Gastrocnemius medialis (tissue), 4 donors: ENCODE results near the gene GPR183. TPM values are rescaled to one million over a fixed set of nuclear protein-coding genes. Genes with fewer than 3 reads are reported as not detected.

Source experiments
- ATAC-seq, 2 donors: fragments of 150-250 bp; one replicate each; pipeline ENCODE4 v1.9.1; 2016
- DNase-seq, 2 donors: peaks; one replicate each; pipeline ENCODE4 v3.0.0-alpha.2; 2019
- H3K27ac ChIP-seq, 4 donors: fragments of 200-600 bp; sonication (generic); 1 replicate in 1 of 4; 2 replicates in 3 of 4; pipeline ENCODE4 v1.5.1; 2016 to 2018; ENCODE audit warnings: mild to moderate bottlenecking in 2 of 4, moderate library complexity in 1 of 4
- H3K27me3 ChIP-seq, 3 donors: fragments of 200-600 bp; sonication (generic) in 2 of 3; 1 replicate in 1 of 3; 2 replicates in 2 of 3; pipeline versions ENCODE4 v1.5.1 to v1.6.0; 2016 to 2019; ENCODE audit warnings: mild to moderate bottlenecking in 1 of 3, moderate library complexity in 1 of 3
- H3K36me3 ChIP-seq, 2 donors: fragments of 200-600 bp; sonication (generic) in 1 of 2; one replicate each; pipeline ENCODE4 v1.5.1; 2017 to 2018
- H3K4me1 ChIP-seq, 2 donors: fragments of 200-600 bp; sonication (generic) in 1 of 2; one replicate each; pipeline ENCODE4 v1.5.1; 2016 to 2017; ENCODE audit warnings: mild to moderate bottlenecking in 2 of 2
- H3K4me3 ChIP-seq, 4 donors: fragments of 200-600 bp; sonication (generic) in 3 of 4; 1 replicate in 1 of 4; 2 replicates in 3 of 4; pipeline ENCODE4 v1.5.1; 2016 to 2019; ENCODE audit warnings: mild to moderate bottlenecking in 2 of 4
- H3K9me3 ChIP-seq, 3 donors: fragments of 200-600 bp; sonication (generic) in 2 of 3; 1 replicate in 1 of 3; 2 replicates in 2 of 3; pipeline ENCODE4 v1.5.1; 2016 to 2019
- CTCF ChIP-seq, 5 experiments: fragments of 450-650 bp in 3 of 5; fragments of 200-600 bp in 2 of 5; sonication (generic) in 2 of 5; IDR thresholded peaks in 4 of 5; conservative IDR thresholded peaks in 1 of 5; 1 replicate in 4 of 5; 2 replicates in 1 of 5; pipeline ENCODE4 v1.5.1; 2016 to 2019; ENCODE audit warnings: antibody characterized with exemption in 5 of 5, mild to moderate bottlenecking in 3 of 5, moderate library complexity in 3 of 5
- POLR2A ChIP-seq, 2 donors: fragments of 450-650 bp; IDR thresholded peaks; one replicate each; pipeline ENCODE4 v1.6.1; 2017; ENCODE audit warnings: antibody characterized with exemption in 2 of 2, mild to moderate bottlenecking in 2 of 2, moderate library complexity in 2 of 2
- in situ Hi-C, 4 donors: fragments of 200-750 bp; cut with MboI; loops; one replicate each; pipeline versions ENCODE4 v1.15.0 to v1.8.0; 2017; ENCODE audit warnings: low sequenced_read_pairs in 4 of 4
- intact Hi-C: fragments of 100-400 bp; cut with DNase I; formaldehyde crosslinking; loops from one replicate; pipeline ENCODE4 v1.15.1; 2023; ENCODE audit warnings: low total_unique reads
- total RNA-seq, 4 donors: library from RNA; depleted of rRNA; stranded (reverse); fragments of >200 nt; gene quantifications; one replicate each; pipeline versions ENCODE4 v1.1.0 to v1.2.3, GENCODE V29; 2016

Gene GPR183
- total RNA-seq, 4 donors from 2014 or later: 0.49 to 3.4 (median 2.5) TPM

GRCh38 chr13:99354371-99354951 lies 47.3 kb upstream of the GPR183 start:
- Histone ChIP-seq H3K27me3 (no peaks in the 10 kb centered on the region), H3K9me3 (no peaks in the 10 kb centered on the region), H3K4me3 (no peak overlapping the region), H3K36me3 (peaks cover 0 to 12% of the 10 kb centered on the region in 2 donors), H3K4me1 (no peaks in the 10 kb centered on the region), H3K27ac (no peak overlapping the region)
- TF ChIP-seq POLR2A (IDR thresholded peaks at IDR 0.05) (no peak), CTCF (IDR thresholded peaks at IDR 0.05 in 4 of 5, conservative IDR thresholded peaks at IDR 0.05 in 1 of 5) (no peak)
- ATAC-seq: no peak
- intact Hi-C loops (no loop called here), in situ Hi-C loops (no loop called here)
- no peak for DNase-seq

- ATAC-seq (no peak), DNase-seq (no peak)
- no peaks in the 10 kb centered on the region for H3K4me1 ChIP-seq
- in situ Hi-C loops: no loop called here
- H3K36me3 ChIP-seq: peaks cover 0 to 12% of the 10 kb centered on the region in 2 donors
- intact Hi-C loops: no loop called here
- H3K27me3 ChIP-seq: no peaks in the 10 kb centered on the region
- H3K9me3 ChIP-seq: no peaks in the 10 kb centered on the region
- TF ChIP-seq POLR2A (IDR thresholded peaks at IDR 0.05): no peak
- TF ChIP-seq CTCF (IDR thresholded peaks at IDR 0.05 in 4 of 5, conservative IDR thresholded peaks at IDR 0.05 in 1 of 5): no peak
- no peak overlapping the region for H3K4me3 ChIP-seq
- no peak overlapping the region for H3K27ac ChIP-seq
Observed at GRCh38 chr13:99353836-99354235, 46.6 kb upstream of the GPR183 start.

- Histone ChIP-seq H3K4me3 (no peak overlapping the region), H3K36me3 (peaks cover 0 to 9% of the 10 kb centered on the region in 2 donors), H3K27ac (no peak overlapping the region), H3K9me3 (no peaks in the 10 kb centered on the region), H3K27me3 (no peaks in the 10 kb centered on the region), H3K4me1 (peaks cover 0 to under 1% of the 10 kb centered on the region in 2 donors)
- in situ Hi-C loops: no loop called here
- no peak for TF ChIP-seq CTCF (IDR thresholded peaks at IDR 0.05 in 4 of 5, conservative IDR thresholded peaks at IDR 0.05 in 1 of 5)
- TF ChIP-seq POLR2A (IDR thresholded peaks at IDR 0.05): no peak
- intact Hi-C loops: no loop called here
- ATAC-seq (no peak), DNase-seq (no peak)
Observed at GRCh38 chr13:99353246-99353600, 46.0 kb upstream of the GPR183 start.

GRCh38 chr13:99352351-99353245 lies 45.4 kb upstream of the GPR183 start:
- no peak for ATAC-seq
- DNase-seq: no peak
- Histone ChIP-seq H3K9me3 (no peaks in the 10 kb centered on the region), H3K36me3 (peaks cover 0 to 2% of the 10 kb centered on the region in 2 donors), H3K27me3 (no peaks in the 10 kb centered on the region), H3K4me3 (no peak overlapping the region), H3K4me1 (peaks cover 0 to 6% of the 10 kb centered on the region in 2 donors), H3K27ac (no peak overlapping the region)
- TF ChIP-seq CTCF (IDR thresholded peaks at IDR 0.05 in 4 of 5, conservative IDR thresholded peaks at IDR 0.05 in 1 of 5) (no peak), POLR2A (IDR thresholded peaks at IDR 0.05) (no peak)
- in situ Hi-C loops: no loop called here
- intact Hi-C loops: no loop called here
